ENCODE measurements around the gene PTPRU.

Gene PTPRU

GRCh38 chr1:29235955-29236711 lies at the start of gene PTPRU:
Gene PTPRU (plus strand): TSS chr1:29236522. CDS start chr1:29236645, 123 bp downstream.
- DNase-seq, result peak; percentile 62 to 97 (median 79)
- intact Hi-C loops (cut with DNase I), result loop anchor here (2.0 to 10.0 kb wide), 4 partner anchors 851 to 1539 kb away; no protein-coding TSS in a partner anchor

DNA sequence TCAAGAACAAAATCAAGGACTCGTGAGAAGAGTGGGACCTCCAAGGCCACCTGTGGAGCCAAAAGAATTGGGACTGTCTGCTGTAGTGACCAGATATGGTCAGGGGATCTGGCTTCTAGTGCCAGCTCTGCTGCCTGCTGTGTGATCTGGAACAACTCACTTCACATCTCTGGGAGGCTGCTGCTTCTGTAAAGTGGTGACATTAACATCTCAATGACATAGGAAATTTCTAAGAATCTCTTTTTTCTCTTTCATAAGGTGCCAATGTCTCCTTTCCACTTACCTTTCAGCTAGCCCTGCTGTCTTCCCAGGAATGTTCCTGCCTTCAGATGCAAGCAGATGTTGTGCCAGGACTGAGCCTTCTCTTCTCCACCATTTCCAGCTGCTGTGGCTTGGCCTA lies 49.6 kb upstream of the PTPRU start:
- intact Hi-C loops (cut with DNase I), result no loop called here
- DNase-seq, result no peak

GRCh38 chr1:29190718-29191117 lies 45.6 kb upstream of the PTPRU start:
- no peak for DNase-seq
- intact Hi-C loops (cut with DNase I), result no loop called here

- peak in 1 of 10 donors; percentile 47 for DNase-seq
- intact Hi-C loops (cut with DNase I), result no loop called here
Observed at GRCh38 chr1:29193879-29194455, 42.4 kb upstream of the PTPRU start.

DNA sequence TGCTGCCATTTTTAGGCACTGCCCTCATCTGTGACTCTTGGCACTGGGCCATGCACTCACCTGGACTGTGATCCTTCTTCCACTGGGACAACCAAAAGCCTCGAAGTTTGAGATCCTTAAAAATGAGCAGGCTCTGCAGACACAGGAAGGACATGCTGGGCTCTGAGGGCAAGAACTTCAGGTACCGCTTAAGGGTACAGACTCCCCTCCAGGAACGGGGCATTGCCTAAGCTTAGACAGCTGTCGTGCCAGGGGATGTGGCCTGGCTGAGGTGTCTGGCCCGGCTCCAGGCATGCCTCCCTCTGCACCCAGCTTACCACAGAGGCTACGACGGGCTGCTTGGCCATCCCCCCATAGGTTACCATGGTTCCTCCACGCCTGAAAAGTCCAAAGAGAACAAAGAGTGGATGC lies 40.4 kb upstream of the PTPRU start:
- DNase-seq, result peak in 1 of 10 donors; percentile 59
- intact Hi-C loops (cut with DNase I), result no loop called here

DNA sequence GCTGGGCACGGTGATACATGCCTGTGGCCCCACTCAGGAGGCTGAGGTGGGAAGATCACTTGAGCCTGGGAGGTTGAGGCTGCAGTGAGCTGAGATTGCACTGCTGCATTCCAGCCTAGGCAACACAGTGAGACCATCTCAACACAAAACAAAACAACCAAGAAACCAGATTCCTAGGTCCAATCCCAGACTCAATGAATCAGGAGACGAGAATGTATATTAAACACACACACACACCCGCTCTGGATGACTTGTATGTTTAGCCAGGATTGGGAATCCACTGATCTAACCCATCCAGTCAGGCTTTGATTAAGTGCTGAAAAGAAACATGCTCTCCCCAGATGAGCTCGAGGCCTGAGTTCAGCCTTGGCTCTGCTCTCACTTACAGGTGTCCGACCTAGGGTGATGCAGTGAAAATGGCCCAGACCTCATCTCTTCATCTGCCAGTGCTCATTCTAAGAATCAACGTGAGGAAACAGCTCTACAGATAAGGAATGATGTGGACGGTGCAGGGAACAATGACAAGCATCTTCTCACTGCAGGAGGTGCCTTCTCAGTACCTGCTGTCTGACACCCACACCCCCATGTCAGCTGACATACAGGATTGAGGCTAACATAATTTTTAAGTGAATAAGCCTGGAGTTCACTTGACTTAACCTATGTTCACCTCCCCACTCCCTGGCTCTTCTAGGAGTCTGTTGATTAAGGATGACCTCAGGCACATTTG lies 39.3 kb upstream of the PTPRU start:
- DNase-seq, result no peak
- intact Hi-C loops (cut with DNase I), result no loop called here

DNA sequence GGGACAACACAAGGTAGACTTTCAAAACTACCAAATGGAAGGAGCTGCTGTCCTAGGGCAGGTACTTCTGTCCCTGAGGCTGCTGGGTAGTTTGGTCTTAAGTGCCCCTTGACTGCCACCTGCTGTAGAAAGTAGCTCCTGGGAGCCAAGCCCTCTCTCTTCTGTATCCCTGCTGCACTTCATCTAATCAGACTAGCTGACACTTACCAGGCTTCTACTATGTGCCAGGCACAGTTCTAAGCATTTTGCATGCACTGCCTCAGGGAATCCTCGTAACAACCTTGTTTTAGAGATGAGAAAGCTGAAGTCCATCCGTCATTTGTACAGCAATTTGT lies 38.8 kb upstream of the PTPRU start:
- intact Hi-C loops (cut with DNase I), result no loop called here
- DNase-seq, result no peak

GRCh38 chr1:29197993-29198392 lies 38.3 kb upstream of the PTPRU start:
- no peak for DNase-seq
- intact Hi-C loops (cut with DNase I), result no loop called here

DNA sequence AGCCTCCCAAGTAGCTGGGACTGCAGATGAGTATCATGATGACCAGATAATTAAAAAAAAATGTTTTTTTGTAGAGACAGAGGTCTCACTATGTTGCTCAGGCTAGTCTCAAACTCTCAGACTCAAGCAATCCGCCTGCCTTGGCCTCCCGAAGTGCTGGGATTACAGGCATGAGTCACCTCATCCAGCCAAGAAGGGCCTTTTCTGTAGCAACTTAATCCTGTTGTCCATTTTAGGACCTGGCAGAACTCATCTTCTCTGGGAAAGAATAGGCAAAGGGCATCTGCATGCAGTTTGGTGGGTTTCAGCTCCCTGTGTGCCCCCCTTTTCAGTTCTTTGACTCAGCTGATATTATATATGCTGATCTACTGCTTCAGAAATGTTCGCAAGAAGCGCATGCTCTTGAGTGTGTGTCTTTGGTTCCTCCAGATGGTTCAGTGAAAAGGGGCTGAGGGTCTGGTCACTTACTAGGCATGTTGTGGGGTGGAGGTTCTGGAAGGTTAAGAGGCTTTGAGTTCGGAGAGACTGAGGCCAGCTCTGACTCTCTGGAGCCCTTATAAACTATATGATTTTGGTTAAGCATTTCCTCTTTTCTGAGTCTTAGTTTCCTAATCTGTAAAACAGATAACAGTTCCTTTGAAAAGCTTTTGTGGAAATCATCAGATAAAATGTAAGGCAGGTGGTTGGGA lies 35.3 kb upstream of the PTPRU start:
- intact Hi-C loops (cut with DNase I), result loop anchor here (5.0 kb wide), 1 partner anchor 414 kb away; no protein-coding TSS in a partner anchor

DNA sequence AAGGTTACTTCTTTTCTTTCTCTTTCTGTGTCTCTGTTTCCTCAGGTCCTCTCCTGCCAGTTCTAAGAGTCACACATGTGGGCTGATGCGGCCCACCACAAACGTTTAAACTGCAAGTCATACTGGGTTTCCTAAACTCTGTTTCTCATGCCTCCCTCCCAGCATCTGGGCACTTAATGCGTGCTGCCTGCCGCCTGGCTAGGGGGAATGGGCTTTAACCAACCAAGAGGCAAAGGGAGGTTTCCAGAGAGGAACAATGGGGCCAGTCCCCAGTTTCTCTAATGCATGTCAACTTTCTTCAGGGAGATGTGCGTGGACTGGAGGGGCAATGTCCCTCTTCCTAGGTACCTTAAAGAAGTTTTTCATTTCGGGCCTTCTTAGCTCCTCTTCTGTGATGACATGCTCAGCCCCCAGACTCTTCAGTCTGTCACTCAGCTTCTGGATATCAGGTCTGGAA lies 34.7 kb upstream of the PTPRU start:
- intact Hi-C loops (cut with DNase I), result loop anchor here (2.0 to 5.0 kb wide), 3 partner anchors 19 to 414 kb away; no protein-coding TSS in a partner anchor
- no peak for DNase-seq

More for the DNA sequence above, 35.3 kb upstream of the PTPRU start:
- no peak for DNase-seq

DNA sequence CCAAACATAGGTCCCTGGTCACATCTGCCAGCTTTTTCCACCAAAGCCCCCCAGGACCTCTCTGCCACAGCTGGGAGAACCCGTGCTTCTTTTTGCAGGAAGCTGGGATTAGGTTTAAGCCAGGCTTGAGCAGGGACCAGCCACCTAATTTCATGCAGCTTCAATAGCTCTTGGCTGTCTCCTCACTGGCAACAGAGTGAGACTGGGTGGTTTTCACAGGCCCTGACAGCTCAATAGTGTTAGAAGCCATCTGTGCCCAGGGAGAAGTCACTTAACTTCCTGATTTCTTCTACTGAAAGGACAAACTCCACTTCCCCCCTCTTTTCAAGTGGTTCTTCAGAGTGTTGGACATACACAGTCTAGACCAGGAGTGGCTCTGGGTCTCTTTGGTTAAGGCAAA lies 34.3 kb upstream of the PTPRU start:
- intact Hi-C loops (cut with DNase I), result loop anchor here (2.0 to 5.0 kb wide), 3 partner anchors 19 to 415 kb away; no protein-coding TSS in a partner anchor
- peak in 1 of 10 donors; percentile 36 for DNase-seq

GRCh38 chr1:29202584-29203340 lies 33.6 kb upstream of the PTPRU start:
- DNase-seq, result peak; percentile 78 to 99 (median 96)
- intact Hi-C loops (cut with DNase I), result loop anchor here (1.0 to 5.0 kb wide), 4 partner anchors 20 to 415 kb away; no protein-coding TSS in a partner anchor

DNA sequence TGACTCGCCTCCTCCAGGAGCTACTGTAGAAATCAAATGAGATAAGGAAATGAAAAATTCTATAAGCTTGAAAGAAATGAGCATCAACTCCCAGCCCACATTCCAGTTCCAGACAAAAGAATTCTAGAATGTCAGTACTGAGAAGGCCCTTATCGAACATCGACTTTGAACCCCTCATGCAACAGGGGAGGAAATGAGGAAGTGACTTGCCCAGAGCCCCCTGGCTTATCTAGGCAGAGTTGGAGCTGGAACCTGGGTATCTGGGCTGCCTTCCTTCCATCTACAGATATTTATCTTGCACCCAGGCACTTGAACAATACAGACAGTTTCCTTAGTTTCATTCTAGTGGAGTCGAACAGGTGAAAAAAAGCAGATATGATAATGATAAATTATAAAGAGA lies 27.9 kb upstream of the PTPRU start:
- no peak for DNase-seq
- intact Hi-C loops (cut with DNase I), result no loop called here

GRCh38 chr1:29209173-29209572 lies 27.1 kb upstream of the PTPRU start:
- no peak for DNase-seq
- intact Hi-C loops (cut with DNase I), result no loop called here

DNA sequence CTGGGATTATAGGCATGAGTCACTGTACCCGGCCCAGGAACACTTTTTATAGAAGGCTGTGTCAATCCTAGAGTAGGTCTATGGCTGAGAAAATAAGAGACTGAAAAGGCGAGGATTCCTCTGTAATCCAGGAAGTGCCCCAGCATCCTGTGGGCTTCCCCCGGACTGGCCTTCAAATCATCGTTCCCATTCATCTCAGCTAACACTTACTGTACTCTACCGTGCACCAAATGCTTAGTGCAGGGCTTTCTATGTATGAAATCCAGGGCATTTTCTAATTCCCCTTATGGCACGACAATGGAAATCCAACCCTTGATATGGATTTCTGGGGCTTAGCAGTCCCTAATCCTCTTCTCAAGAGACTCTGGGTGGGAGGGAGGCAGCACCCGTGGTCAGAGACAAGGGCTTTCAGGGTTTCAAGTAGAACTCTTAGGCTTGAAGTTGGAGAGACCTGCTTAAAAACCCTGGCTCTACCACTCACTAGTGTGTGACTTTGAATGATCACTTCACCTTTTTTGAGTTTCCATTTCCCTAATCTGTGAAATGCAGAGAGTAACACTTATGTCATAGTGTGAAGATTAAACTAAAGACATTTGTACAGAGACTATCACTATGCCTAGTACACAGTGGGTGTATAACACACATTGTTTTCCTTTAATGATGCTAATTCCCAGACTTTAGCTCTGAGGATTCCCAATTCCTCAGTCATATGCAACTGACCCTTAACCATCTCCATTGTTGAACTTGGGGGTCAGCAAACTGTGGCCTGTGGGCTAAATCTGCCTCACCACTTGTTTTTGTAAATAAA lies 25.8 kb upstream of the PTPRU start:
- intact Hi-C loops (cut with DNase I), result no loop called here
- no peak for DNase-seq

DNA sequence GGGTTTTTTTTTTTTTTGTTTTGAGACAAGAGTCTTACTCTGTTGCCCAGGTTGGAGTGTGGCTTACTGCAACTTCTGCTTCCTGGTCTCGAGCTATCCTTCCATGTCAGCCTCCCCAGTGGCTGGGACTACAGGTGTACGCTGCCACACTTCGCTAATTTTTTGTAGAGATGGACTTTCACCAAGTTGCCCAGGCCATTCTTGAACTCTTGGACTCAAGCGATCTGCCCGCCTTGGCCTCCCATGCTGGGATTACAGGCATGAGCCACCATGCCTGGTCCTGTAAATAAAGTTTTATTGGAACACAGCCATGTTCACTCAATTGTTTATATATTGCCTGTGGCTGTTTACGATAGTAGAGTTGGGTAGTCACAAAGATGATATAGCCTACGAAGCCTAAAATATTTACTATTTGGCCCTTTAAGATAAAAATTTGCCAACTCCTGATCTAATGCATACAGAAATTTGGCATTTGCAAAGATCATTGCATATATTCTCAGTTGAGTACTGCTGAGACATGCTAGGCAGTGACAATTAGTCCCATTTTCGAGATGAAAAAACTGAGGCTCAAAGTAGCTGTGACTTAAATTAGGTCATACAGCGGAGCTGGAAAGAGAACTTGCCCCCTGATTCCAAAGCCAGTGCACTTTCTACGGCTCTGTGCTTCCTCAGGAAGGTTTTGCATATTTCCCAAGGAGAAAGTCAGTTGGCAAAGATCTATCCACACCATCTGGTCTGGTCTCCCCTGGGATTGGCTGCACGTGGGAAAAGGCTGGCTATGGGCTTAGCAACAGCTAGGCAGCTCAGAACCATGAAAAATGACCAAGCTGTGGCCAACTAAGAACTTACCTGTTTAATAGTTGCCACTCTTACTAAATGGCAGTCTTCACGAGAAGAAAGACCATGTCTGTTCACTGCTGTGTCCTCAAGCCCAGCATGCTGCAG lies 25.0 kb upstream of the PTPRU start:
- no peak for DNase-seq
- intact Hi-C loops (cut with DNase I), result no loop called here

GRCh38 chr1:29213055-29213454 lies 23.3 kb upstream of the PTPRU start:
- DNase-seq, result peak in 6 of 10 donors; percentile 27 to 93 (median 56)
- intact Hi-C loops (cut with DNase I), result no loop called here

DNA sequence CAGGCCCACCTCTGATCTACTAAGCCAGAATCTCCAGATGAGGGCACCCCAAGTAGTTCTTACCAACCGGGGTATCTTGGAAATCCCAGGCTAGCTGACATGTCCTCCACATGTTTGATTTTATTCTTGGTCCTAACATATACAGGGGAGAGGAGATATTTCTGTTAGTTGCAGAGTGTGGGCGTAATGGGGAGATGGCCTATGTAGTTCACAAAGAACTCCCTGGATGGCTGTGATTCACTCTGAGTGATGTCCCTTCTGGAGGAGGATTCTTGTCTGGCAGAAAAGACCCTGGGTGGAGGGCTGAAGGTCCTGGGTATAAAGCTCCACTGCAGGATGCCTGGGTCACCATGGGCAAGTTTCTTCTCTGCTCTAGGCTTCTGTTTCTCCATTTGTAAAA lies 18.7 kb upstream of the PTPRU start:
- DNase-seq, result no peak
- intact Hi-C loops (cut with DNase I), result no loop called here
